Endodermal cell (in vitro differentiated cells): ENCODE data around the gene DNAH1. TPM values are rescaled to one million over a fixed set of nuclear protein-coding genes. Genes with fewer than 3 reads are reported as not detected.

Experiments used
- DNase-seq: peaks from one replicate; pipeline ENCODE4 v3.0.0-alpha.2; 2017
- H3K27ac ChIP-seq: 2 replicates; pipeline ENCODE4 v1.5.1; 2013; ENCODE audit warnings: mild to moderate bottlenecking, low read depth, low read length, moderate library complexity
- H3K27me3 ChIP-seq: 2 replicates; pipeline ENCODE4 v1.6.1; 2013; ENCODE audit warnings: mild to moderate bottlenecking, low read length, moderate library complexity; ENCODE audit not compliant: insufficient read depth, control insufficient read depth, poor library complexity, severe bottlenecking
- H3K36me3 ChIP-seq: 2 replicates; pipeline ENCODE4 v1.7.0; 2013; ENCODE audit warnings: mild to moderate bottlenecking, low read length, moderate library complexity; ENCODE audit not compliant: control insufficient read depth, insufficient read depth
- H3K4me1 ChIP-seq: one replicate; pipeline ENCODE4 v1.7.0; 2013; ENCODE audit warnings: low read length; ENCODE audit not compliant: control insufficient read depth, insufficient read depth
- H3K4me3 ChIP-seq: 2 replicates; pipeline ENCODE4 v1.5.1; 2013; ENCODE audit warnings: mild to moderate bottlenecking, low read length, moderate library complexity
- H3K9ac ChIP-seq: 2 replicates; pipeline ENCODE4 v1.6.1; 2013; ENCODE audit warnings: mild to moderate bottlenecking, low read length, moderate library complexity; ENCODE audit not compliant: poor library complexity, severe bottlenecking; ENCODE audit errors: extremely low read depth
- H3K9me3 ChIP-seq: 2 replicates; pipeline ENCODE4 v1.6.1; 2013; ENCODE audit warnings: mild to moderate bottlenecking, low read length, moderate library complexity; ENCODE audit not compliant: control insufficient read depth
- H3K27ac Mint-ChIP-seq: 2 replicates; pipeline ENCODE4 v1.8.0; 2020; ENCODE audit warnings: mixed read lengths
- H3K27me3 Mint-ChIP-seq: 2 replicates; pipeline ENCODE4 v1.8.0; 2021; ENCODE audit warnings: mild to moderate bottlenecking, mixed read lengths; ENCODE audit not compliant: insufficient read depth
- H3K36me3 Mint-ChIP-seq: 2 replicates; pipeline ENCODE4 v1.8.0; 2020; ENCODE audit warnings: low read depth, mixed read lengths
- H3K4me1 Mint-ChIP-seq: 2 replicates; pipeline ENCODE4 v1.8.0; 2020; ENCODE audit warnings: mixed read lengths
- H3K4me3 Mint-ChIP-seq: 2 replicates; pipeline ENCODE4 v1.8.0; 2020; ENCODE audit warnings: mild to moderate bottlenecking, moderate library complexity, mixed read lengths
- H3K9me3 Mint-ChIP-seq: 2 replicates; pipeline ENCODE4 v1.8.0; 2020; ENCODE audit warnings: mild to moderate bottlenecking, mixed read lengths
- CTCF ChIP-seq: fragments of 200-600 bp; sonication (generic); conservative IDR thresholded peaks from 2 replicates; pipeline ENCODE4 v1.5.0; 2021; ENCODE audit warnings: antibody characterized with exemption, mild to moderate bottlenecking
- WGBS, 2 experiments: methylation state at CpG; one replicate each; pipeline versions ENCODE4 v1.1.5 to v1.1.7; 2013; ENCODE audit warnings: missing lambda C conversion rate in 2 of 2, mixed read lengths in 1 of 2; ENCODE audit not compliant: insufficient coverage in 1 of 2, insufficient read length in 1 of 2; 5-methylcytosine and 5-hydroxymethylcytosine counted together
- total RNA-seq, 2 donors: library from RNA; stranded (reverse); fragmentation: NEBNext Ultra II Directional in 1 of 2; extraction: Animal tissue kit (Norgen Biotek cat#: 25700) in 1 of 2; gene quantifications; 2 replicates in 1 of 2; 3 replicates in 1 of 2; pipeline ENCODE4 v1.2.1, GENCODE V29; 2021

Gene DNAH1
- total RNA-seq, 2 donors from 2014 or later: 4.9 to 5.5 TPM

GRCh38 chr3:52328536-52329080 lies 12.5 kb downstream of the DNAH1 start:
- no peaks in the 10 kb centered on the region for H3K27me3 ChIP-seq
- no peaks in the 10 kb centered on the region for H3K4me1 Mint-ChIP-seq
- WGBS, 2 experiments: 92% methylated on average over 5 of the region's 5 CpGs; no CpG with 5 or more reads in 1 of the 2 experiments
- H3K27me3 Mint-ChIP-seq: no peaks in the 10 kb centered on the region
- H3K4me3 ChIP-seq: no peak overlapping the region
- no peak overlapping the region for H3K4me3 Mint-ChIP-seq
- H3K9ac ChIP-seq: no peak overlapping the region
- no peak overlapping the region for H3K27ac ChIP-seq
- no peak for DNase-seq
- H3K9me3 Mint-ChIP-seq: no peaks in the 10 kb centered on the region
- no peaks in the 10 kb centered on the region for H3K9me3 ChIP-seq
- no peak for TF ChIP-seq CTCF
- no peaks in the 10 kb centered on the region for H3K36me3 Mint-ChIP-seq
- no peaks in the 10 kb centered on the region for H3K4me1 ChIP-seq
- no peaks in the 10 kb centered on the region for H3K36me3 ChIP-seq
- H3K27ac Mint-ChIP-seq: no peak overlapping the region

- Histone ChIP-seq H3K36me3 (no peaks in the 10 kb centered on the region), H3K4me3 (no peak overlapping the region), H3K27ac (no peak overlapping the region), H3K27me3 (no peaks in the 10 kb centered on the region), H3K4me1 (no peaks in the 10 kb centered on the region), H3K9me3 (no peaks in the 10 kb centered on the region), H3K9ac (no peak overlapping the region)
- TF ChIP-seq CTCF: no peak
- 91 to 96% methylated on average over 7 to 9 of the region's 9 CpGs for WGBS, 2 experiments
- H3K4me3 Mint-ChIP-seq: no peak overlapping the region
- DNase-seq: no peak
- H3K4me1 Mint-ChIP-seq: no peaks in the 10 kb centered on the region
- H3K9me3 Mint-ChIP-seq: no peaks in the 10 kb centered on the region
- H3K27me3 Mint-ChIP-seq: no peaks in the 10 kb centered on the region
- no peaks in the 10 kb centered on the region for H3K36me3 Mint-ChIP-seq
- no peak overlapping the region for H3K27ac Mint-ChIP-seq
These were observed 14.2 kb downstream of the DNAH1 start for GRCh38 chr3:52330194-52330805.

GRCh38 chr3:52331091-52331490 lies 15.0 kb downstream of the DNAH1 start:
- no peak overlapping the region for H3K27ac Mint-ChIP-seq
- Histone ChIP-seq H3K27ac (no peak overlapping the region), H3K27me3 (no peaks in the 10 kb centered on the region), H3K4me3 (no peak overlapping the region), H3K9ac (no peak overlapping the region), H3K9me3 (no peaks in the 10 kb centered on the region), H3K4me1 (no peaks in the 10 kb centered on the region), H3K36me3 (no peaks in the 10 kb centered on the region)
- TF ChIP-seq CTCF: no peak
- DNase-seq: no peak
- no peaks in the 10 kb centered on the region for H3K36me3 Mint-ChIP-seq
- H3K4me1 Mint-ChIP-seq: no peaks in the 10 kb centered on the region
- H3K4me3 Mint-ChIP-seq: no peak overlapping the region
- H3K27me3 Mint-ChIP-seq: no peaks in the 10 kb centered on the region
- 91 to 97% methylated on average over 11 to 12 of the region's 12 CpGs for WGBS, 2 experiments
- no peaks in the 10 kb centered on the region for H3K9me3 Mint-ChIP-seq
